Naive thymus-derived CD4-positive, alpha-beta T cell (primary cell): ENCODE measurements around the gene MX1. TPM values are rescaled to one million over a fixed set of nuclear protein-coding genes. Genes with fewer than 3 reads are reported as not detected.

ENCODE experiments used
- ATAC-seq: fragments of 150-1000 bp; cut with Tn5 transposase; 2 replicates; pipeline ENCODE4 v1.10.0; 2021; ENCODE audit warnings: mild to moderate bottlenecking, moderate library complexity
- CTCF ChIA-PET: fragments of 350-600 bp; sonication (Branson Sonifier 250); formaldehyde crosslinking; loops from one replicate; lab custom pipeline; 2021; ENCODE audit warnings: antibody characterized with exemption; lab: Charles Lee
- POLR2A ChIA-PET: fragments of 350-600 bp; sonication (Branson Sonifier 250); formaldehyde crosslinking; loops from one replicate; lab custom pipeline; 2021; ENCODE audit warnings: antibody characterized with exemption, inconsistent platforms; lab: Charles Lee
- DNase-seq, 9 donors: peaks; one replicate each; pipeline versions ENCODE4 v3.0.0 to v3.0.0-alpha.2; 2020 to 2022; ENCODE audit warnings: mixed read lengths in 1 of 9
- H3K27ac ChIP-seq: one replicate; pipeline ENCODE4 v1.7.0; 2013; ENCODE audit warnings: mild to moderate bottlenecking, low read depth, low read length, moderate library complexity
- H3K27me3 ChIP-seq, 2 donors: one replicate each; pipeline ENCODE4 v1.7.0; 2013; ENCODE audit warnings: low read length in 2 of 2, mild to moderate bottlenecking in 2 of 2, moderate library complexity in 2 of 2; ENCODE audit not compliant: control insufficient read depth in 2 of 2, insufficient read depth in 2 of 2
- H3K36me3 ChIP-seq, 3 experiments: 1 replicate in 2 of 3; 2 replicates in 1 of 3; pipeline ENCODE4 v1.7.0; 2013; ENCODE audit warnings: low read length in 3 of 3, mild to moderate bottlenecking in 3 of 3, moderate library complexity in 1 of 3; ENCODE audit not compliant: insufficient read depth in 3 of 3, control insufficient read depth in 2 of 3
- H3K4me1 ChIP-seq, 2 donors: one replicate each; pipeline ENCODE4 v1.7.0; 2013; ENCODE audit warnings: low read length in 2 of 2, mild to moderate bottlenecking in 2 of 2, moderate library complexity in 1 of 2; ENCODE audit not compliant: control insufficient read depth in 2 of 2, insufficient read depth in 2 of 2
- H3K4me3 ChIP-seq: 2 replicates; pipeline ENCODE4 v1.7.0; 2013; ENCODE audit warnings: mild to moderate bottlenecking, low read length
- H3K9me3 ChIP-seq, 3 experiments: 1 replicate in 2 of 3; 2 replicates in 1 of 3; pipeline ENCODE4 v1.7.0; 2013; ENCODE audit warnings: low read length in 3 of 3; ENCODE audit not compliant: control insufficient read depth in 2 of 3
- H3K27ac Mint-ChIP-seq, 9 donors: one replicate each; pipeline ENCODE4 v1.8.0; 2020 to 2022; ENCODE audit warnings: mixed read lengths in 9 of 9, mild to moderate bottlenecking in 8 of 9, moderate library complexity in 5 of 9, inconsistent platforms in 2 of 9
- H3K27me3 Mint-ChIP-seq, 5 donors: one replicate each; pipeline ENCODE4 v1.8.0; 2021 to 2022; ENCODE audit warnings: mixed read lengths in 5 of 5, mild to moderate bottlenecking in 1 of 5
- H3K36me3 Mint-ChIP-seq, 5 donors: one replicate each; pipeline ENCODE4 v1.8.0; 2020 to 2022; ENCODE audit warnings: mixed read lengths in 5 of 5, mild to moderate bottlenecking in 3 of 5, inconsistent platforms in 1 of 5
- H3K4me1 Mint-ChIP-seq, 7 donors: one replicate each; pipeline ENCODE4 v1.8.0; 2020 to 2022; ENCODE audit warnings: mixed read lengths in 7 of 7, mild to moderate bottlenecking in 3 of 7, inconsistent platforms in 1 of 7
- H3K4me3 Mint-ChIP-seq, 10 donors: one replicate each; pipeline ENCODE4 v1.8.0; 2020 to 2022; ENCODE audit warnings: mild to moderate bottlenecking in 10 of 10, mixed read lengths in 10 of 10, moderate library complexity in 6 of 10, inconsistent platforms in 2 of 10
- H3K9me3 Mint-ChIP-seq, 11 donors: one replicate each; pipeline ENCODE4 v1.8.0; 2020 to 2022; ENCODE audit warnings: mixed read lengths in 11 of 11, mild to moderate bottlenecking in 4 of 11, inconsistent platforms in 1 of 11, moderate library complexity in 1 of 11
- intact Hi-C, 2 donors: fragments of 100-400 bp; cut with micrococcal nuclease; formaldehyde crosslinking; loops; one replicate each; pipeline ENCODE4 v1.15.1; 2023
- polyA plus RNA-seq, 2 donors: library from polyadenylated mRNA; unstranded; fragments of 300-500 nt; fragmentation: Illumina TruSeq; gene quantifications; one replicate each; pipeline ENCODE4 v1.2.3, GENCODE V29; 2021
- total RNA-seq, 6 experiments: library from RNA in 5 of 6; stranded (reverse) in 5 of 6; gene quantifications; 1 replicate in 5 of 6; 2 replicates in 1 of 6; pipeline ENCODE4 v1.2.3 and lab custom pipeline; 2021 to 2026

MX1 gene
- total and polyA plus RNA-seq, 7 experiments from 2014 or later: 50.2 to 384 (median 74.5) TPM

DNA sequence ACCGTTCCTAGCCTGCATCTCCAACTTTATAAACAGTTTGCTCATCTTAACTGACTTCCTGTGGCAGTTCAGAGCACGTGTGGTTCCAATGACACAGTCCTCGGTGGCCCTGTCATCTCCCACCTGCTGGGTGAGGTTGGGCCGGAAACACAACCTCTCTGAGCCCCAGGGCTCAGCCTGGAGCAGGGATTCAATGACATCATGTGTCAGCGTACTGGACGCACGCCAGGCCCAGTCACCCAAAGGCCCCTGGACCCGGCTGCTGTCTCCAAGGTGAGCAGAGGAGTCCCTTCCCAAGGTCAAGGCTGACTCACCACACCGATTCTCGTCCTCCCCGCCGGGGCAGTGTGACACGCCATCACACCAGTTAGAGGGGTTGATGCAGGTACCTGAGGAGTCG, 62.0 kb downstream of the MX1 start:
- POLR2A ChIA-PET: no interaction called here
- no peak overlapping the region for H3K4me3 Mint-ChIP-seq
- no peaks in the 10 kb centered on the region for H3K36me3 Mint-ChIP-seq
- ATAC-seq: no peak
- H3K9me3 Mint-ChIP-seq: no peaks in the 10 kb centered on the region
- no peaks in the 10 kb centered on the region for H3K36me3 ChIP-seq
- H3K4me1 Mint-ChIP-seq: peaks cover 0 to 4% (median 0%) of the 10 kb centered on the region in 7 donors
- peaks cover 0 to 15% (median 6%) of the 10 kb centered on the region in 5 donors for H3K27me3 Mint-ChIP-seq
- H3K4me1 ChIP-seq: no peaks in the 10 kb centered on the region
- intact Hi-C loops: no loop called here
- H3K4me3 ChIP-seq: no peak overlapping the region
- CTCF ChIA-PET: no interaction called here
- H3K27ac ChIP-seq: no peak overlapping the region
- no peaks in the 10 kb centered on the region for H3K27me3 ChIP-seq
- H3K27ac Mint-ChIP-seq: no peak overlapping the region
- no peak for DNase-seq
- H3K9me3 ChIP-seq: no peaks in the 10 kb centered on the region

DNA sequence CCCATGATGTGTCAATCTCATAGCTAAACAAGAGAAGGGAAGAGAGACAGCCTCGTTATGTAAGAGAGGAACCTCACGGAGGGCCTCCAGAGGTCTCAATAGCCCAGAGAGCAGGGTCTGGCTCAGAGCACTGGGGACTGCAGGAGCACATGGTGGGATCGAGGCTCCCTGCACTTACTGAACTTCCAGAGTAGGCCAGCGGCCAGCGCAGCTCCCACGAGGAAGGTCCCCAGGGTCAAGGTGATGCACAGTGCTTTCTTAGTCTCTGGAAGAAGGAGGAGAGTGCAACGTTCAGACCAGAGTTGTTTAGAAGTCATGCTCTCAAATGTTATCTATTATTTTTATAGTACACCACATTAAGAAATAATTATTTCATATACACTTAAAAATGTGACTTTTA, 63.3 kb downstream of the MX1 start:
- POLR2A ChIA-PET: no interaction called here
- intact Hi-C loops: no loop called here
- H3K27me3 Mint-ChIP-seq: peaks cover 3 to 21% (median 9%) of the 10 kb centered on the region in 5 donors
- no peak overlapping the region for H3K4me3 Mint-ChIP-seq
- Histone ChIP-seq H3K27ac (no peak overlapping the region), H3K4me1 (no peaks in the 10 kb centered on the region), H3K4me3 (no peak overlapping the region), H3K9me3 (no peaks in the 10 kb centered on the region), H3K36me3 (no peaks in the 10 kb centered on the region), H3K27me3 (no peaks in the 10 kb centered on the region)
- no peaks in the 10 kb centered on the region for H3K36me3 Mint-ChIP-seq
- CTCF ChIA-PET: no interaction called here
- no peaks in the 10 kb centered on the region for H3K9me3 Mint-ChIP-seq
- DNase-seq: no peak
- ATAC-seq: no peak
- no peak overlapping the region for H3K27ac Mint-ChIP-seq
- H3K4me1 Mint-ChIP-seq: peaks cover 0 to 4% (median 0%) of the 10 kb centered on the region in 7 donors

DNA sequence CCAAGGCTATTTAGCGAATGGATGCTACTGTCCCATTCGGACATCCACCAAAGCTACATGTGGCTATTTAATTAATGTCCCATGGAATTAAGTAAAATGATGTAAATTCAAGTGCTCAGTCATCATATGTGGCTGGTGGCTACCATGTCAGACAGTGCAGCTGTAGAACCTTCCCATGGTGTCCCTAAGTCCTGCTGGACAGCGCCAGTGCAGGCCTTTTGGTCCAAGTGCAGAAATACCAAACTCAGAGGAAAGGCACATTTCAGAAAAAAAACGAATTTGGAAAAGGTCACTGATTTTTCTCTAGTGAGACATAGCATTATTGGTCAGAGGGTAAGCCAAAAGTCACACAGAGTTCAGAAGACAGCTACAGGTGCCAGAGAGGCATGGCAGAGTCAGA, 64.3 kb downstream of the MX1 start:
- no peaks in the 10 kb centered on the region for H3K36me3 Mint-ChIP-seq
- H3K36me3 ChIP-seq: no peaks in the 10 kb centered on the region
- H3K27ac ChIP-seq: no peak overlapping the region
- no peaks in the 10 kb centered on the region for H3K9me3 ChIP-seq
- H3K27me3 Mint-ChIP-seq: peaks cover 3 to 21% (median 9%) of the 10 kb centered on the region in 5 donors
- H3K4me3 ChIP-seq: no peak overlapping the region
- POLR2A ChIA-PET: no interaction called here
- H3K27me3 ChIP-seq: no peaks in the 10 kb centered on the region
- no peak overlapping the region for H3K4me3 Mint-ChIP-seq
- H3K4me1 Mint-ChIP-seq: peaks cover 0 to 4% (median 0%) of the 10 kb centered on the region in 7 donors
- ATAC-seq (no peak), DNase-seq (no peak)
- intact Hi-C loops: no loop called here
- no peak overlapping the region for H3K27ac Mint-ChIP-seq
- no peaks in the 10 kb centered on the region for H3K9me3 Mint-ChIP-seq
- H3K4me1 ChIP-seq: no peaks in the 10 kb centered on the region
- CTCF ChIA-PET: no interaction called here

DNA sequence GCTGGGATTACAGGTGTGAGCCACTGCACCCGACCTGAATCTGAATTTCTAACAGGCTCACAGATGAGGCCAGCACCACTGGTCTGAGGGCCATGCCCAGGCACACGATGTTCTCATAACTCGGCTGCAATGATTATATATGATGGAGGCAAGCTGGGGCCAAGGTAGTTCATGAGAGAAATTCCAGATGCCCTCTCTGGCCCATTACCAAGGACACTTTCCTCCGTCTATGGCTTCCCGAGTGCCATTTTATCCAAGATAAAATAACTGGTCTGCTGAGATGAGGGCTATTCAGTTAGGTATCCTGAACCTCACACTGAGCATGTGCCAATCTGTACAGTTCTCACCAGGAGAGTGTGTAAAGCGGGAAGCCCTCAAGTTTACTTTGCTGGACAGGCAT, 65.4 kb downstream of the MX1 start:
- Mint-ChIP-seq H3K27me3 (peaks cover 3 to 21% (median 9%) of the 10 kb centered on the region in 5 donors), H3K27ac (no peak overlapping the region)
- CTCF ChIA-PET: no interaction called here

DNA sequence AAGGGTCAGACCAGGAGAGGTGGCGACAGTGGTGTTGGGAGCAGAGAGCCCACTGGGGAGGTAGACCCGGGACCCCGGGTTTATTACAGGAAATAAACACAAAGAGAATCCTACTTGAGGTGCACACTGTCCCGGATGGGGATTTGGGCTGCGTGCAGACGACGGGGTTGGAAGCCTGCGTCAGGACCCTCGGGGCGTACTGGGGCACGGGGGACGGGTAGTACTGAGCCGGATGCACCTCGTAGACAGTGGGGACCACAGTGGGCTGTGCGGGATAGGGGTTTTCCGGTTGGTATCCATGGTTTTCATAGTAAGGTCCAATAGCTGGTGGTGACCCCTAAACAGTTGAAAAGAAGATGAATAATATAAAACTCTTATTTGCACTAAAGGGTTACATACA, 68.2 kb downstream of the MX1 start:
- H3K4me1 Mint-ChIP-seq: peaks cover 0 to 4% (median 0%) of the 10 kb centered on the region in 7 donors
- DNase-seq (no peak), ATAC-seq (no peak)
- H3K27ac Mint-ChIP-seq: no peak overlapping the region
- POLR2A ChIA-PET: no interaction called here
- no peak overlapping the region for H3K4me3 Mint-ChIP-seq
- H3K9me3 ChIP-seq: no peaks in the 10 kb centered on the region
- no peaks in the 10 kb centered on the region for H3K9me3 Mint-ChIP-seq
- no peak overlapping the region for H3K27ac ChIP-seq
- H3K27me3 ChIP-seq: no peaks in the 10 kb centered on the region
- H3K4me1 ChIP-seq: no peaks in the 10 kb centered on the region
- H3K27me3 Mint-ChIP-seq: peaks cover 9 to 27% (median 11%) of the 10 kb centered on the region in 5 donors
- no peaks in the 10 kb centered on the region for H3K36me3 ChIP-seq
- H3K4me3 ChIP-seq: no peak overlapping the region
- intact Hi-C loops: no loop called here
- CTCF ChIA-PET: no interaction called here
- H3K36me3 Mint-ChIP-seq: no peaks in the 10 kb centered on the region

More for the DNA sequence above, 65.4 kb downstream of the MX1 start:
- H3K4me3 Mint-ChIP-seq: no peak overlapping the region
- no peaks in the 10 kb centered on the region for H3K4me1 ChIP-seq
- H3K9me3 Mint-ChIP-seq: no peaks in the 10 kb centered on the region
- POLR2A ChIA-PET: no interaction called here
- no peaks in the 10 kb centered on the region for H3K36me3 ChIP-seq
- intact Hi-C loops: no loop called here
- no peaks in the 10 kb centered on the region for H3K27me3 ChIP-seq
- no peak overlapping the region for H3K27ac ChIP-seq
- ATAC-seq (no peak), DNase-seq (no peak)
- H3K9me3 ChIP-seq: no peaks in the 10 kb centered on the region
- H3K4me3 ChIP-seq: no peak overlapping the region
- no peaks in the 10 kb centered on the region for H3K36me3 Mint-ChIP-seq
- H3K4me1 Mint-ChIP-seq: peaks cover 0 to 4% (median 0%) of the 10 kb centered on the region in 7 donors

DNA sequence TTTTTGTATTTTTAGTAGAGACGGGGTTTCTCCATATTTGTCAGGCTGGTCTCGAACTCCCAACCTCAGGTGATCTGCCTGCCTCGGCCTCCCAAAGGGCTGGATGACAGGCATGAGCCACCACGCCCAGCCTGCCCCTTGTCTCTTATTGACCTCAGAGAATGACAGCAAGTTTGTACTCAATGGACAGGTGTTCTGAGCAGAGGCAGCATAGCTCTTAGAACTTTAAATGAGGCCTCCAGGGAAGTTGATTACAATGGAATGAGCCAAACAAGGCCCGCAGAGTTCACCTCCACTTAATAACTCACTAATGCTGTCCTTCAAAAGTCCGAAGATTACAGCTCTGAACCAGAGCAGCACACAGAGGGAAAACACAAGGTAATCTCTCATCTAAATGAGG, 71.0 kb downstream of the MX1 start:
- Mint-ChIP-seq H3K4me1 (peaks cover 0 to 3% (median 0%) of the 10 kb centered on the region in 7 donors), H3K27me3 (peaks cover 14 to 30% (median 23%) of the 10 kb centered on the region in 5 donors), H3K27ac (no peak overlapping the region), H3K4me3 (no peak overlapping the region), H3K36me3 (no peaks in the 10 kb centered on the region), H3K9me3 (no peaks in the 10 kb centered on the region)
- no peak for DNase-seq
- no peak overlapping the region for H3K27ac ChIP-seq
- H3K4me1 ChIP-seq: no peaks in the 10 kb centered on the region
- ChIA-PET POLR2A (no interaction called here), CTCF (no interaction called here)
- no peaks in the 10 kb centered on the region for H3K9me3 ChIP-seq
- no peaks in the 10 kb centered on the region for H3K36me3 ChIP-seq
- H3K4me3 ChIP-seq: no peak overlapping the region
- no peak for ATAC-seq
- intact Hi-C loops: no loop called here
- no peaks in the 10 kb centered on the region for H3K27me3 ChIP-seq

DNA sequence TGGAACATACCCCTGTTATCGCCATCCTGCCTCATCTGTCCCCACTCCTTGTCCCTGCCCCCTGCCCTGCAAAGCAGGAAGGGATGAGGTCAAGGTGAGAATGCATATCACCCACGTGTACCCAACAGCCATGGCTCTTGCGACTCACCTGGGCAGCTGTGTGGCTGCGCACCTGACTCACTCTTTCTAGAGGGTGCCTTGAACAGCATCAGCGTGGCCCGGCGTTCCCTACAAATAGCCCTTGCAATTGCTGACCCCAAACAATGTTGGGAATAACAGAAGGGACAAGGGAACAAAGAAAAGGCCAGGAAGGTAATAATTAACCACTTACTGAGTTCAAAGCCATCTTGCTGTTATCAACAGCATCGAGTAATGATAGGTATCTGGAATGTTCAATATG, 71.7 kb downstream of the MX1 start:
- no peaks in the 10 kb centered on the region for H3K36me3 Mint-ChIP-seq
- H3K4me1 Mint-ChIP-seq: no peaks in the 10 kb centered on the region
- no peak overlapping the region for H3K27ac Mint-ChIP-seq
- no peaks in the 10 kb centered on the region for H3K9me3 ChIP-seq
- H3K4me3 ChIP-seq: no peak overlapping the region
- no peaks in the 10 kb centered on the region for H3K4me1 ChIP-seq
- no peaks in the 10 kb centered on the region for H3K27me3 ChIP-seq
- intact Hi-C loops: no loop called here
- CTCF ChIA-PET: no interaction called here
- ATAC-seq (no peak), DNase-seq (no peak)
- POLR2A ChIA-PET: no interaction called here
- H3K27ac ChIP-seq: no peak overlapping the region
- H3K36me3 ChIP-seq: no peaks in the 10 kb centered on the region
- H3K27me3 Mint-ChIP-seq: peaks cover 21 to 32% (median 29%) of the 10 kb centered on the region in 5 donors
- H3K4me3 Mint-ChIP-seq: no peak overlapping the region
- no peaks in the 10 kb centered on the region for H3K9me3 Mint-ChIP-seq
